ENCODE measurements around the gene ZNF571. TPM values are rescaled to one million over a fixed set of nuclear protein-coding genes. Genes with fewer than 3 reads are reported as not detected.
A peak's percentile ranks its signal among the peaks of the same experiment; 100 is the strongest.

The ZNF571 gene
- total RNA-seq (1 to 10 TPM; 2.1 to 5.1 (median 3.5) TPM), polyA plus RNA-seq (1 to 10 TPM; 1.2 to 3.3 TPM)
- long read RNA-seq, donor 1, partial matches to known transcripts, result 2 of 7 reads
- long read RNA-seq, donor 1, other reads (novel, unspliced or antisense), result 1 of 7 reads
- long read RNA-seq, donor 2, partial matches to known transcripts, result 2 of 2 reads
- long read RNA-seq, donor 2, other reads (novel, unspliced or antisense), result 0 of 2 reads
- long read RNA-seq, donor 3, partial matches to known transcripts, result 0 of 3 reads
- long read RNA-seq, donor 3, other reads (novel, unspliced or antisense), result 0 of 3 reads

DNA sequence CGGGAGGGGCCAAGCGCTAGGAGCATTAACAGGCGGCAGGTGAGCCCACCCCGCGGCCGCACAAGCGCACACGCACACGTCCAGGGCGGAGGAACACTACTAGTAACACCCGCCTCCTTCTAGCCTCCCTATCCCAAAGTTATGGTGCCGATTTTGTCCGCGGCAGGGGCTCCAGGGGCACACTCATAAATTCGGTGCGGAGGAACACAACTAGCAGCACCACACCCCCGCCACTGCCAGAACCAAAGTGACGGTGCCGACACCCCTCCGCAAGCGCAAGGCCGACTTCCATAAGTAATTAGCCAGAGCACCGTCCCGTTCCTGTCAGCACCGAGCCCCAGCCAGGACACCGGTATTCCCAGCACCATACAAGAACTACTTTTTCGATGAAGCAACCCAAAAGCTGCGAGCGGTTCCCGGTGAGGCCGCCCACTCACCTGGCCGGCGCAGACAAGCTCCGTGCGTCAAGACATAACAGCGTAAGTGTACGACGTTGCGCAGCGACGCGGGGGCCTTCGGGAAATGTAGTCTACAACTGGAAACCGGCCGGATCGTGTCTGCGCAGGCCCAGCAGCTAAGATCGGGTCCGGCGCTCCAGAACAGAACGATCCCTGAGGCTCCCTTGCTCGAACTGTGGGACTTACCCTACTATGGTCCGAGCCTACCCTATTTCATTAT, at the start of gene ZNF571, which contains the start of gene ZNF540:
TSS of gene ZNF571 (minus strand) at position 489 of the 678 bp plus-strand sequence. CDS start 8,116 bp downstream, outside the sequence.
TSS of gene ZNF540 (plus strand) at position 573 of the 678 bp plus-strand sequence. CDS start 3,572 bp downstream, outside the sequence.
- TF ChIP-seq, protein P1, sequence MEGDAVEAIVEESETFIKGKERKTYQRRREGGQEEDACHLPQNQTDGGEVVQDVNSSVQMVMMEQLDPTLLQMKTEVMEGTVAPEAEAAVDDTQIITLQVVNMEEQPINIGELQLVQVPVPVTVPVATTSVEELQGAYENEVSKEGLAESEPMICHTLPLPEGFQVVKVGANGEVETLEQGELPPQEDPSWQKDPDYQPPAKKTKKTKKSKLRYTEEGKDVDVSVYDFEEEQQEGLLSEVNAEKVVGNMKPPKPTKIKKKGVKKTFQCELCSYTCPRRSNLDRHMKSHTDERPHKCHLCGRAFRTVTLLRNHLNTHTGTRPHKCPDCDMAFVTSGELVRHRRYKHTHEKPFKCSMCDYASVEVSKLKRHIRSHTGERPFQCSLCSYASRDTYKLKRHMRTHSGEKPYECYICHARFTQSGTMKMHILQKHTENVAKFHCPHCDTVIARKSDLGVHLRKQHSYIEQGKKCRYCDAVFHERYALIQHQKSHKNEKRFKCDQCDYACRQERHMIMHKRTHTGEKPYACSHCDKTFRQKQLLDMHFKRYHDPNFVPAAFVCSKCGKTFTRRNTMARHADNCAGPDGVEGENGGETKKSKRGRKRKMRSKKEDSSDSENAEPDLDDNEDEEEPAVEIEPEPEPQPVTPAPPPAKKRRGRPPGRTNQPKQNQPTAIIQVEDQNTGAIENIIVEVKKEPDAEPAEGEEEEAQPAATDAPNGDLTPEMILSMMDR (IDR thresholded peaks at IDR 0.05), result no peak
- Histone ChIP-seq H3K9me3 (peaks cover 0 to 32% (median 4%) of the 10 kb centered on the region in 11 donors), H3K36me3 (peaks cover 0 to 30% (median 10%) of the 10 kb centered on the region in 9 donors), H3K27ac (peak within 1 kb of the TSS; percentile 63 to 93 (median 90)), H3K4me1 (peaks cover 0 to 22% (median 15%) of the 10 kb centered on the region in 9 donors), H3K4me3 (peak within 1 kb of the TSS; percentile 51 to 98 (median 80)), H3K27me3 (no peaks in the 10 kb centered on the region)
- peak; percentile 99 to 100 (median 100) for ATAC-seq
- intact Hi-C loops (cut with DNase I), result loop anchor here in 2 of 10 donors (10.0 kb wide), 1 partner anchor 100 kb away; no protein-coding TSS in a partner anchor
- peak; percentile 92 to 95 for DNase-seq
- 0% methylated on average over 53 of the region's 53 CpGs for WGBS, 2 donors

DNA sequence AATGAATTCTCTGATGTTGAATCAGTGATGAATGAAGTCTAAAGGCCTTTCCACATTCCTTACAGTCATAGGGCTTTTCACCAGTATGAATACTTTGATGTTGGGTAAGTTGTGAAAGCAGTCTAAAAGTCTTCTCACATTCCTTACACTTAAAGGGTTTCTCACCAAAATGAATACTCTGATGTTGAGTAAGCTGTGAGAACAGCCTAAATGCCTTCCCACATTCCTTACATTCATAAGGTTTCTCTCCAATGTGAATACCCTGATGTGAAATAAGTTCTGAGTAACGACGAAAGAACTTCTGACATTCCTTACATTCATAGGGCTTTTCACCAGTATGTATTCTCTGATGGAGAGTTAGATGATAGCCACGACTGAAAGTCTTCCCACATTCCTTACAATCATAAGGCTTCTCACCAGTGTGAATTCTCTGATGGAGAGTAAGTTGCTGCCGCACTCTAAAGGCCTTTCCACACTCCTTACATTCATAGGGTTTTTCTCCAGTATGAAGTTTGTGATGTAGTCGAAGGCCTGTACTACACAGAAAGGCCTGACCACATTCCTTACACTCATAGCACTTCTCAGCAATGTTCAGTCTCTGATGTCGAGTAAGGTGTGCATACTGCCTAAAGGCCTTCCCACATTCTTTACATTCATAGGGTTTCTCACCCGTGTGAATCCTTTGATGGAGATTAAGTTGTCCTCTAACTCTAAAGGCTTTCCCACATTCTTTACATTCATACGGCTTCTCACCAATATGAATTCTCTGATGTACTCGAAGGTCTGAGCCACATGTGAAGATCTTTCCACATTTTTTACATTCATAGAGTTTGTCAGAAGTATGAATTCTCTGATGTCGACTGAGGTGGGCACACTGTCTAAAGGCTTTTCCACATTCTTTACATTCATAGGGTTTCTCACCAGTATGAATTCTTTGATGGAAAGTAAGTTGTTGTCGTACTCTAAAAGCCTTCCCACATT, 40.8 kb upstream of the ZNF571 start:
- ATAC-seq (no peak), DNase-seq (no peak)
- TF ChIP-seq, protein P1 (IDR thresholded peaks at IDR 0.05), result no peak
- no peak overlapping the region for H3K4me3 ChIP-seq
- H3K4me1 ChIP-seq, result no peaks in the 10 kb centered on the region
- peaks cover 0 to 99% (median 68%) of the 10 kb centered on the region in 11 donors for H3K9me3 ChIP-seq
- H3K36me3 ChIP-seq, result peaks cover 6 to 85% (median 58%) of the 10 kb centered on the region in 9 donors
- intact Hi-C loops (cut with DNase I), result no loop called here
- H3K27ac ChIP-seq, result no peak overlapping the region
- 95 to 97% methylated on average over 11 of the region's 11 CpGs for WGBS, 2 donors
- no peaks in the 10 kb centered on the region for H3K27me3 ChIP-seq

- TF ChIP-seq, protein P1 (IDR thresholded peaks at IDR 0.05), result no peak
- 0% methylated on average over 20 of the region's 20 CpGs for WGBS, 2 donors
- intact Hi-C loops (cut with DNase I), result loop anchor here in 2 of 10 donors (5.0 to 10.0 kb wide), 2 partner anchors 62 to 100 kb away; partner anchors contain the start of gene ZFP30 (in 1 of the 2)
- Histone ChIP-seq H3K4me3 (peak overlapping the region; percentile 51 to 98 (median 80)), H3K36me3 (peaks cover 0 to 36% (median 16%) of the 10 kb centered on the region in 9 donors), H3K9me3 (peaks cover 0 to 27% (median 3%) of the 10 kb centered on the region in 11 donors), H3K27ac (peak overlapping the region; percentile 63 to 93 (median 90)), H3K4me1 (peaks cover 0 to 22% (median 15%) of the 10 kb centered on the region in 9 donors), H3K27me3 (no peaks in the 10 kb centered on the region)
- peak; percentile 61 to 88 (median 80) for ATAC-seq
- peak; percentile 64 to 73 for DNase-seq
These were observed 390 bp upstream of the ZNF571 start for GRCh38 chr19:37594982-37595382.

Measured in heart right ventricle (tissue), 16 donors.